A673 (cell line): ENCODE results near the gene GLI3. TPM values are rescaled to one million over a fixed set of nuclear protein-coding genes. Genes with fewer than 3 reads are reported as not detected.

ENCODE experiments used
- BruUV-seq: library from RNA; stranded (reverse); fragments of 400-500 nt; replicated peaks from 2 replicates; lab custom pipeline; 2021; lab: Mats Ljungman, UMichigan
- CTCF ChIA-PET: fragments of 300-600 bp; sonication (Branson Sonifier 250); formaldehyde crosslinking; loops from one replicate; lab custom pipeline; 2022; ENCODE audit warnings: antibody characterized with exemption; lab: Charles Lee
- POLR2A ChIA-PET: fragments of 300-600 bp; sonication (Branson Sonifier 250); formaldehyde crosslinking; loops from one replicate; lab custom pipeline; 2022; ENCODE audit warnings: antibody characterized with exemption; ENCODE audit not compliant: low non-redundant PET; lab: Charles Lee
- DNase-seq: peaks from one replicate; pipeline ENCODE4 v3.0.0-alpha.2; 2015; ENCODE audit warnings: low spot score
- H3K27ac ChIP-seq: fragments of 200-600 bp; sonication (generic); 2 replicates; pipeline ENCODE4 v1.5.1; 2016; ENCODE audit warnings: mixed run types, low read depth, mild to moderate bottlenecking, mixed read lengths, antibody characterized with exemption, low read length; ENCODE audit not compliant: poor library complexity, severe bottlenecking
- H3K27me3 ChIP-seq: fragments of 200-600 bp; sonication (generic); replicated peaks from 2 replicates; pipeline ENCODE4 v1.6.1; 2017; ENCODE audit warnings: mixed run types, low read depth, mild to moderate bottlenecking, mixed read lengths, antibody characterized with exemption, low read length; ENCODE audit not compliant: insufficient read depth, poor library complexity
- H3K36me3 ChIP-seq: fragments of 200-600 bp; sonication (generic); 2 replicates; pipeline ENCODE4 v1.6.1; 2016; ENCODE audit warnings: mixed run types, mild to moderate bottlenecking, mixed read lengths, antibody characterized with exemption, low read length; ENCODE audit not compliant: insufficient read depth, poor library complexity, severe bottlenecking
- H3K4me1 ChIP-seq: fragments of 200-600 bp; sonication (generic); 2 replicates; pipeline ENCODE4 v1.6.1; 2017; ENCODE audit warnings: mixed run types, mild to moderate bottlenecking, mixed read lengths, antibody characterized with exemption, low read length; ENCODE audit not compliant: insufficient read depth, poor library complexity, severe bottlenecking
- H3K4me3 ChIP-seq: fragments of 200-600 bp; sonication (generic); 2 replicates; pipeline ENCODE4 v1.5.1; 2016; ENCODE audit warnings: low read depth, mixed run types, mild to moderate bottlenecking, mixed read lengths, low read length; ENCODE audit not compliant: poor library complexity, severe bottlenecking
- H3K9me3 ChIP-seq: fragments of 200-600 bp; sonication (generic); 2 replicates; pipeline ENCODE4 v1.6.1; 2016; ENCODE audit warnings: mixed run types, low read depth, mild to moderate bottlenecking, mixed read lengths, antibody characterized with exemption, low read length; ENCODE audit not compliant: poor library complexity, severe bottlenecking
- EZH2 ChIP-seq: fragments of 200-600 bp; sonication (generic); IDR thresholded peaks from 2 replicates; pipeline ENCODE4 v1.6.1; 2017; ENCODE audit warnings: borderline replicate concordance, low read depth, mild to moderate bottlenecking, mixed read lengths, antibody characterized with exemption, low read length; ENCODE audit not compliant: poor library complexity, severe bottlenecking
- intact Hi-C: fragments of 100-400 bp; cut with micrococcal nuclease; formaldehyde crosslinking; loops from one replicate; pipeline ENCODE4 v1.10.0; 2022; ENCODE audit not compliant: unreplicated experiment
- total RNA-seq: library from RNA; stranded (reverse); gene quantifications from 2 replicates; pipeline ENCODE4 v1.2.3, GENCODE V29; 2021
- TF ChIP-seq, protein P1 (sequence below): fragments of 300-800, 200-600 bp; sonication (generic); conservative IDR thresholded peaks from 2 replicates; pipeline ENCODE4 v1.5.1; 2017; ENCODE audit warnings: low read depth, mild to moderate bottlenecking, antibody characterized with exemption, low read length, moderate library complexity, mixed read lengths

Gene GLI3
- total RNA-seq, 1 experiment from 2014 or later: 52.6 TPM

DNA sequence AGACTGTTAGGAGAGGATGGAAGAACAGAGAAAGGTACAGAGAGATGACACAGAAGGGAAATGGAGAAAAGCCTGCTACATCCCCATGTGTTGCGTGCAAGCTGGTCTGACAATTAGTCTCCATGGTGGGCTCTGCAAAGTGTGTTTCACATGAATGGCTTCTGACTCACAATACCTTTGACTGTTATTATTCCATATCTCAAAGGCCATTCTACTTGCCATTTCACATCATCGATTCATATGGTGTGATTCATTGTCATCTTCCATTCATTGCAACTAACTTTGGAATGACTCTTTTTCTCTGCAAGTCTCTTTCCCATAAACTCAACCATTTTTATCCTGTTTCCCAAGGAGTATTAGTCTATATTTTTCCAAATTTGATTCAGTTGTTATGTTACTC lies 325.2 kb downstream of the GLI3 start:
- H3K36me3 ChIP-seq: no peaks in the 10 kb centered on the region
- TF ChIP-seq, protein P1, sequence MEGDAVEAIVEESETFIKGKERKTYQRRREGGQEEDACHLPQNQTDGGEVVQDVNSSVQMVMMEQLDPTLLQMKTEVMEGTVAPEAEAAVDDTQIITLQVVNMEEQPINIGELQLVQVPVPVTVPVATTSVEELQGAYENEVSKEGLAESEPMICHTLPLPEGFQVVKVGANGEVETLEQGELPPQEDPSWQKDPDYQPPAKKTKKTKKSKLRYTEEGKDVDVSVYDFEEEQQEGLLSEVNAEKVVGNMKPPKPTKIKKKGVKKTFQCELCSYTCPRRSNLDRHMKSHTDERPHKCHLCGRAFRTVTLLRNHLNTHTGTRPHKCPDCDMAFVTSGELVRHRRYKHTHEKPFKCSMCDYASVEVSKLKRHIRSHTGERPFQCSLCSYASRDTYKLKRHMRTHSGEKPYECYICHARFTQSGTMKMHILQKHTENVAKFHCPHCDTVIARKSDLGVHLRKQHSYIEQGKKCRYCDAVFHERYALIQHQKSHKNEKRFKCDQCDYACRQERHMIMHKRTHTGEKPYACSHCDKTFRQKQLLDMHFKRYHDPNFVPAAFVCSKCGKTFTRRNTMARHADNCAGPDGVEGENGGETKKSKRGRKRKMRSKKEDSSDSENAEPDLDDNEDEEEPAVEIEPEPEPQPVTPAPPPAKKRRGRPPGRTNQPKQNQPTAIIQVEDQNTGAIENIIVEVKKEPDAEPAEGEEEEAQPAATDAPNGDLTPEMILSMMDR: no peak
- TF ChIP-seq EZH2: no peak
- ChIA-PET CTCF (no interaction called here), POLR2A (no interaction called here)
- no peak for DNase-seq
- no peaks in the 10 kb centered on the region for H3K9me3 ChIP-seq
- intact Hi-C loops: no loop called here
- peaks cover 10% of the 10 kb centered on the region for H3K4me1 ChIP-seq
- H3K27ac ChIP-seq: no peak overlapping the region
- no TSS peak for BruUV-seq
- no peak overlapping the region for H3K4me3 ChIP-seq
- no peaks in the 10 kb centered on the region for H3K27me3 ChIP-seq
